NCI-H446 (cell line): Measurements from ENCODE around the gene IPP.
"Not testable (repeated sequence)": the region's sequence is repeated elsewhere in the genome, so short reads cannot be mapped to it uniquely, and the experiment has no call there.

Experiments used
- DNase-seq, 2 experiments: peaks; one replicate each; lab custom pipeline; 2025; lab: John Stamatoyannopoulos, UW

IPP gene

GRCh38 chr1:45684402-45684801 is 66.1 kb downstream of the IPP start:
- DNase-seq, result no peak

GRCh38 chr1:45682942-45683341 is 67.5 kb downstream of the IPP start:
- no peak for DNase-seq

DNA sequence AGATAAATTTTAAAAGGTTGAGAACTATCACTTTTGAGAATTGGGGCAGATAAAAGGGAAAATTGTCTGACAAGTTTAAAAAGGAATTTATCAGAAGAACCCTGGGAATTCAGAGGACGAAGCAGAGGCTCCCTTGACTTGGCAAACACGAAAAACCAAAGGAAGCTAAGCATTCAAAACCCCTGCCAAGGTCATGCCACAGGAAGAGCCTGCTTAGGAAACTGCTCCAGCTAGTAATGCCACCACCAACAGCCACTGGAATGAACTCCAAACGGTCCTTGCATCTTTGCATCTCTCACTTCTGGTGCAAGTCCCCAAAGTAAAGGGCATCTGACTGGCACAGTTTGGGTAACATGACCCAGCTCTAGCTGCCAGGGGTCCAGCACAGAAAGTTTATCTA is 71.3 kb downstream of the IPP start:
- DNase-seq, result no peak

DNA sequence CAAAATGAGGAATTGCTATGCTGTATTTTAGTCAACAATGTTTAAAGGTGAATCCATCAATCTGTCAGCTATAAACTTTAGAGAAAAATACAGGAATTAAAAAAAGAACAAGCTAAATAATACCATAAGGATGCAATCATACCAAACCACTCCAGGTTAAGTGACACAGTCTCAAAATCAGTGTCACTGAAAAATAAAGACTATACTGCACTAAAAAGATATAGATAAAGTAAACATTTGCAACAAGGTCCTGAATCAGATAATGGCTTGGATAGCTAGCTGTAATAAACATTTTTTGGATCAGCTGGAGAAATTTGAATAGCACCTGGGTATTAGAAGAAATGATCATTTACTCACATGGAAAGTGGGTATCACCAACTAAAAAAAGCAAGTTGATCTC is 72.0 kb downstream of the IPP start:
- no peak for DNase-seq

- DNase-seq, result no peak
These were observed 72.7 kb downstream of the IPP start for GRCh38 chr1:45677751-45678245.

DNA sequence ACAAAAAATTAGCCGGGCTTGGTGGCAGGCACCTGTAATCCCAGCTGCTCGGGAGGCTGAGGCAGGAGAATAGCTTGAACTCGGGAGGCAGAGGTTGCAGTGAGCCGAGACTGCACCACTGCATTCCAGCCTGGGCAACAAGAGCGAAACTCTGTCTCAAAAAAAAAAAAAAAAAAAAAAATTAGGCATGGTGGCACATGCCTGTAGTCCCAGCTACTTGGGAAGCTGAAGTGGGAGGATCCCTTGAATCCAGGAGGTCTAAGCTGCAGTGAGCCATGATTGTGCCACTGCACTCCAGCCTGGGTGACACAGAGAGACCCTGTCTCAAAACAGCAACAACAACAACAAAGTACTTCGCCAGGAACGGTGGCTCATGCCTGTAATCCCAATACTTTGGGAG is 73.9 kb downstream of the IPP start:
- not testable (repeated sequence) for DNase-seq

DNA sequence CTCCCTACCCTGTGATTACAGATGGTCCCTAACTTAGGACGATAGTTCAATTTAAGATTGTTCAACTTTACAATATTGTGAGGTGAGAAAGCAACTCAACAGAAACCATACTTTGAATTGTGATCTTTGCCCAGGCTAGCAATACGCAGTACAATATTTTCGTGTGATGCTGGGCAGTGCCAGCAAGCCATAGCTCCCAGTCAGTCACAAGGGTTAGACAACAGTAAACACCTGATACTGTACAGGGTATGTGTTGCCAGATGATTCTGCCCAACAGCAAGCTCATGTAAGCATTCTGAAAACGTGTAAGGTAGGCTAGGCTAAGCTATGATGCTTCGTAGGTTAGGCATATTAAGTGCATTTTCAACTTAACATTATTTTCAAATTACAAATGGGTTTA is 76.0 kb downstream of the IPP start:
- no peak for DNase-seq

GRCh38 chr1:45673956-45674355 is 76.5 kb downstream of the IPP start:
- DNase-seq, result no peak

- DNase-seq, result no peak
These were observed 80.4 kb downstream of the IPP start for GRCh38 chr1:45669859-45670655.

GRCh38 chr1:45669379-45669778 is 81.1 kb downstream of the IPP start:
- DNase-seq, result no peak

GRCh38 chr1:45668526-45668925 is 81.9 kb downstream of the IPP start:
- DNase-seq, result no peak

GRCh38 chr1:45667321-45668111 is 82.9 kb downstream of the IPP start:
- DNase-seq, result no peak

- DNase-seq, result no peak
These were observed 83.6 kb downstream of the IPP start for GRCh38 chr1:45666836-45667235.

GRCh38 chr1:45660336-45660735 is 90.1 kb downstream of the IPP start:
- no peak for DNase-seq

DNA sequence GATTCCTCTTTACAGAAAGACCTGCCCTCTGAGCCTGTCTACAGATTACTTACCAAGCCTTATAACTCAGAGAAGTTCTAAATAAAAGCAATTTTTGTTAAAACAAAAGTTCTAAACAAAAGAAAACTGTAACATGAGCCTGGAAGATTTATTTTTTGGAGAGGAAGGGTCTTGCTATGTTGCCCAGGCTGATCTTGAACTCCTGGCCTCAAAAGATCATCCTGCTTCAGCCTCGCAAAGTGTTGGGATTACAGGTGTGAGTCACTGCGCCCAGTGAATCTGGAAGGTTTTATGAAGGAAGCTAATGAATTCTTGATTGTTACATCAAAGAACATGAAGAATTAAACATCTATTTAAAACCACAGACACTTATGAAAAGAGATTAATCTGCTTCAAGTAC is 91.2 kb downstream of the IPP start:
- no peak for DNase-seq

- no peak for DNase-seq
These were observed 92.3 kb downstream of the IPP start for GRCh38 chr1:45658171-45658570.

DNA sequence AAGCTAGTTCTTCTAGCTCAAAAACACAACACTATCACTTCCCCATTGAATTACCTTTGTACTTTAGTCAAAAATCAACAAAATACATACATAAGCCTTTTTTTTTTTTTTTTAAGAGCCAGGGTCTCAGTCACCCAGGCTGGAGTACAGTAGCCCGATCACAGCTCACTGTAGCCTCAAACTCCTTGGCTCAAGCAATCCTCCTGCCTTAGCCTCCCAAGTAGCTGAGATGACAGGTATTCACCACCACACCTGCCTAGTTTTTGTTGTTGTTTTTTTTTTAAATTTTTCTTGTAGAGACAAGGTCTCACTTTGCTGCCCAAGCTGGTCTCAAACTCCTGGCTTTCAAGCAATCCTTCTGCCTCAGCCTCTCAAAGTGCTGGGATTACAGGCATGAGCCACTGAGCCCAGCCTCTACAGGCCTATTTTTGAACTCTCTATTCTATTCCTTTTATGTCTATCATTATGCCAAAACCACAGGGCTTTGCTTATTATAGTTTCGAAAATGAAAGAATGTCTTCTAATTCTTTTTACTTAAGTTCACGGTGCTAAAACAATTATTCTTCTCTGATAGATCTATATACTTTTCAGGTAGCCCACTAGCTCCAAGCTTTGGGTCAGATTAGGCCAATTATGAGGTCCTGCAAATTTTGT is 93.8 kb downstream of the IPP start:
- no peak for DNase-seq

GRCh38 chr1:45654540-45655280 is 95.7 kb downstream of the IPP start:
- no peak for DNase-seq
